HG03378 (cell line): ENCODE data around the gene DDAH2.
A peak's percentile ranks its signal among the peaks of the same experiment; 100 is the strongest.
"Not testable (repeated sequence)": the region's sequence is repeated elsewhere in the genome, so short reads cannot be mapped to it uniquely, and the experiment has no call there.

Experiments
- ATAC-seq: cut with Tn5 transposase; IDR thresholded peaks from one replicate; pipeline ENCODE4 v1.9.1; 2021; ENCODE audit warnings: mild to moderate bottlenecking, moderate library complexity; ENCODE audit not compliant: unreplicated experiment

The DDAH2 gene

GRCh38 chr6:31715022-31715958 is 13.8 kb downstream of the DDAH2 start, which contains the start of gene LY6G6D:
Gene LY6G6D, plus strand, starts transcription at chr6:31715348. Its CDS starts 8 bp downstream, at chr6:31715356.
- no peak for ATAC-seq

- ATAC-seq, result no peak
These were observed 15.0 kb downstream of the DDAH2 start for GRCh38 chr6:31713991-31714684.

GRCh38 chr6:31713465-31713864 is 15.6 kb downstream of the DDAH2 start:
- ATAC-seq, result no peak

GRCh38 chr6:31712296-31712695 is 16.8 kb downstream of the DDAH2 start:
- no peak for ATAC-seq

GRCh38 chr6:31711233-31711632 is 17.9 kb downstream of the DDAH2 start:
- no peak for ATAC-seq

- no peak for ATAC-seq
These were observed 18.4 kb downstream of the DDAH2 start for GRCh38 chr6:31710523-31711219.

- not testable (repeated sequence) for ATAC-seq
These were observed 19.9 kb downstream of the DDAH2 start for GRCh38 chr6:31709157-31709556.

- no peak for ATAC-seq
These were observed 20.9 kb downstream of the DDAH2 start for GRCh38 chr6:31708224-31708623.

GRCh38 chr6:31707701-31708100 is 21.4 kb downstream of the DDAH2 start:
- no peak for ATAC-seq

GRCh38 chr6:31706599-31706998 is 22.5 kb downstream of the DDAH2 start, which contains the start of gene LY6G6F:
Gene LY6G6F, plus strand, starts transcription at chr6:31706866. Its CDS starts 41 bp downstream, at chr6:31706907.
- no peak for ATAC-seq

- no peak for ATAC-seq
These were observed 23.2 kb downstream of the DDAH2 start for GRCh38 chr6:31705931-31706330.

- peak; percentile 80 for ATAC-seq
These were observed 26.0 kb downstream of the DDAH2 start, which contains the start of gene ABHD16A for GRCh38 chr6:31702819-31703716. Gene ABHD16A, minus strand, starts transcription at chr6:31703324. Its CDS starts 43 bp downstream, at chr6:31703281.

- ATAC-seq, result no peak
These were observed 26.7 kb downstream of the DDAH2 start for GRCh38 chr6:31702405-31702818.

- no peak for ATAC-seq
These were observed 27.3 kb downstream of the DDAH2 start for GRCh38 chr6:31701666-31702404.

GRCh38 chr6:31700740-31701401 is 28.2 kb downstream of the DDAH2 start:
- ATAC-seq, result no peak

- ATAC-seq, result no peak
These were observed 31.5 kb downstream of the DDAH2 start for GRCh38 chr6:31697555-31697954.

GRCh38 chr6:31693535-31693934 is 35.6 kb downstream of the DDAH2 start:
- no peak for ATAC-seq

GRCh38 chr6:31692886-31693285 is 36.2 kb downstream of the DDAH2 start:
- ATAC-seq, result no peak

- ATAC-seq, result no peak
These were observed 36.7 kb downstream of the DDAH2 start for GRCh38 chr6:31692353-31692752.
